K562 (cell line): ENCODE data around the gene EXOC6. TPM values are rescaled to one million over a fixed set of nuclear protein-coding genes. Genes with fewer than 3 reads are reported as not detected.

Experiments
- ATAC-seq: fragments of 200-7000 bp; cut with Tn5 transposase; 3 replicates; pipeline ENCODE4 v1.9.1; 2020; ENCODE audit warnings: moderate library complexity
- BruUV-seq: library from RNA; stranded (reverse); fragments of 400-500 nt; replicated peaks from 2 replicates; lab custom pipeline; 2021; lab: Mats Ljungman, UMichigan
- CTCF ChIA-PET: fragments of 300-600 bp; formaldehyde crosslinking; extraction: SDS; loops from one replicate; lab custom pipeline; 2021; ENCODE audit warnings: low intra/inter-chr PET ratio; lab: Yijun Ruan, JAX
- POLR2A ChIA-PET: fragments of 300-600, 350-650 bp; sonication (Branson Sonifier 250); formaldehyde crosslinking; extraction: SDS; loops from one replicate; lab custom pipeline; 2021; ENCODE audit warnings: antibody characterized with exemption, inconsistent platforms; lab: Yijun Ruan, JAX
- DNase-seq, 4 experiments: peaks; one replicate each; pipeline versions ENCODE4 v3.0.0 to v3.0.0-alpha.2; 2011 to 2018; ENCODE audit warnings: low spot score in 3 of 4, mixed read lengths in 3 of 4; ENCODE audit errors: extremely low read depth in 1 of 4
- FAIRE-seq: peaks from 2 replicates; lab custom pipeline; 2011; peaks lifted over from hg19 to GRCh38; lab: Jason Lieb, UNC
- H2AFZ ChIP-seq: 2 replicates; pipeline ENCODE4 v1.6.0; 2011; ENCODE audit warnings: low read depth, low read length, control low read depth, inconsistent platforms
- H3K27ac ChIP-seq: fragments of 200-600 bp; 3 replicates; pipeline ENCODE4 v1.8.0; 2011; ENCODE audit warnings: low read depth, mild to moderate bottlenecking, control low read depth, inconsistent platforms, low read length, moderate library complexity, mixed read lengths; ENCODE audit errors: extremely low read depth
- H3K27me3 ChIP-seq, 2 experiments: fragments of 300-600 bp in 1 of 2; 2 replicates in 1 of 2; 3 replicates in 1 of 2; pipeline versions ENCODE4 v1.6.0 to v1.8.0; 2011; ENCODE audit warnings: inconsistent platforms in 2 of 2, low read length in 2 of 2, mild to moderate bottlenecking in 1 of 2, mixed read lengths in 1 of 2, moderate library complexity in 1 of 2; ENCODE audit not compliant: control insufficient read depth in 2 of 2, insufficient read depth in 2 of 2
- H3K36me3 ChIP-seq: fragments of 300-600 bp; 3 replicates; pipeline ENCODE4 v1.8.0; 2011; ENCODE audit warnings: mild to moderate bottlenecking, low read length, inconsistent platforms; ENCODE audit not compliant: control insufficient read depth, insufficient read depth
- H3K4me1 ChIP-seq, 2 experiments: fragments of 200-600 bp in 1 of 2; replicated peaks in 1 of 2; 2 replicates in 1 of 2; 3 replicates in 1 of 2; pipeline versions ENCODE4 v1.5.1 to v1.8.0; 2011; ENCODE audit warnings: inconsistent platforms in 2 of 2, low read length in 2 of 2, mild to moderate bottlenecking in 1 of 2, mixed read lengths in 1 of 2, moderate library complexity in 1 of 2; ENCODE audit not compliant: control insufficient read depth in 2 of 2, insufficient read depth in 2 of 2
- H3K4me2 ChIP-seq: 2 replicates; pipeline ENCODE4 v1.6.1; 2011; ENCODE audit warnings: low read length, control low read depth, inconsistent platforms, mixed read lengths; ENCODE audit not compliant: insufficient read depth
- H3K4me3 ChIP-seq: fragments of 200-600 bp; sonication (generic), shearing (Covaris generic); 2 replicates; pipeline ENCODE4 v1.5.1; 2016; ENCODE audit warnings: control low read depth, inconsistent platforms
- H3K79me2 ChIP-seq: fragments of 200-600 bp; 3 replicates; pipeline ENCODE4 v1.8.0; 2011; ENCODE audit warnings: low read length, inconsistent platforms; ENCODE audit not compliant: control insufficient read depth, insufficient read depth
- H3K9ac ChIP-seq, 2 experiments: 2 replicates each; pipeline versions ENCODE4 v1.6.0 to v1.6.1; 2011; ENCODE audit warnings: low read depth in 2 of 2, low read length in 2 of 2, control low read depth in 1 of 2, inconsistent platforms in 1 of 2, mild to moderate bottlenecking in 1 of 2, mixed read lengths in 1 of 2; ENCODE audit not compliant: insufficient read depth in 1 of 2
- H3K9me1 ChIP-seq: one replicate; pipeline ENCODE4 v1.6.0; 2011; ENCODE audit warnings: inconsistent platforms, mild to moderate bottlenecking, low read length, moderate library complexity; ENCODE audit not compliant: control insufficient read depth, insufficient read depth
- H3K9me3 ChIP-seq: replicated peaks from 2 replicates; pipeline ENCODE4 v1.5.1; 2011; ENCODE audit warnings: low read depth, low read length, inconsistent platforms; ENCODE audit not compliant: control insufficient read depth, insufficient read depth
- H4K20me1 ChIP-seq: replicated peaks from 2 replicates; pipeline ENCODE4 v1.6.1; 2011; ENCODE audit warnings: low read length, inconsistent platforms, mixed read lengths; ENCODE audit not compliant: control insufficient read depth, insufficient read depth
- CBX2 ChIP-seq: fragments of 200-600 bp; sonication (generic); IDR thresholded peaks from one replicate; pipeline ENCODE4 v1.6.1; 2012; ENCODE audit warnings: mild to moderate bottlenecking, low read length, inconsistent platforms; ENCODE audit not compliant: insufficient read depth, poor library complexity, severe bottlenecking
- CTCF ChIP-seq, 3 experiments: IDR thresholded peaks in 2 of 3; conservative IDR thresholded peaks in 1 of 3; 2 replicates each; pipeline ENCODE4 v1.5.1; 2011 to 2012; ENCODE audit warnings: low read length in 3 of 3, mild to moderate bottlenecking in 3 of 3, control low read depth in 2 of 3, improper control_type of control experiment in 1 of 3, inconsistent platforms in 1 of 3, low read depth in 1 of 3, mixed read lengths in 1 of 3, moderate library complexity in 1 of 3; ENCODE audit not compliant: insufficient read depth in 2 of 3
- KDM2B ChIP-seq: fragments of 250-450 bp; sonication (Bioruptor Pico); IDR thresholded peaks from 2 replicates; pipeline ENCODE4 v1.8.0; 2021; ENCODE audit warnings: mild to moderate bottlenecking, moderate library complexity
- MED1 ChIP-seq: sonication (generic); formaldehyde crosslinking; IDR thresholded peaks from 2 replicates; pipeline ENCODE4 v1.8.1; 2023; ENCODE audit warnings: missing genetic modification reagents, borderline replicate concordance
- NR1H2 ChIP-seq: sonication (generic); formaldehyde crosslinking; IDR thresholded peaks from 2 replicates; pipeline ENCODE4 v1.4.0; 2020; ENCODE audit warnings: mild to moderate bottlenecking, missing genetic modification reagents
- SAFB2 ChIP-seq: fragments of 200-400 bp; formaldehyde crosslinking; IDR thresholded peaks from 2 replicates; pipeline ENCODE4 v1.6.1; 2018; ENCODE audit warnings: borderline replicate concordance, low read length, low read depth, moderate library complexity; ENCODE audit not compliant: severe bottlenecking
- SFPQ ChIP-seq: fragments of 200-400 bp; formaldehyde crosslinking; IDR thresholded peaks from 2 replicates; pipeline ENCODE4 v1.6.1; 2017; ENCODE audit warnings: mild to moderate bottlenecking, low read depth, low read length, moderate library complexity
- SMARCA5 ChIP-seq: fragments of 450-650 bp; IDR thresholded peaks from 2 replicates; pipeline ENCODE4 v1.6.1; 2016
- TRIM25 ChIP-seq: fragments of 450-650 bp; IDR thresholded peaks from 2 replicates; pipeline ENCODE4 v1.7.0; 2016; ENCODE audit warnings: borderline replicate concordance
- WGBS: fragments of 100-300 bp; shearing (Covaris generic); methylation state at CpG from one replicate; pipeline ENCODE4 v1.1.6; 2016; ENCODE audit warnings: low coverage, mixed read lengths; ENCODE audit not compliant: insufficient coverage; ENCODE audit errors: missing lambda C conversion rate; 5-methylcytosine and 5-hydroxymethylcytosine counted together
- in situ Hi-C: fragments of 300-500 bp; cut with MboI; formaldehyde crosslinking; loops from 4 replicates; pipeline ENCODE4 v1.15.0; 2018; ENCODE audit warnings: inconsistent platforms, mixed read lengths
- intact Hi-C: fragments of 100-400 bp; cut with micrococcal nuclease; formaldehyde crosslinking; loops from 2 replicates; pipeline ENCODE4 v1.14.2; 2022
- polyA plus RNA-seq, 8 experiments: library from polyadenylated mRNA; depleted of rRNA in 4 of 8; stranded (reverse) in 5 of 8; unstranded in 3 of 8; fragments of >200 nt; fragmentation: Nextera tagmentation in 2 of 8; fragmentation: Illumina TruSeq in 1 of 8; extraction: Ambion mirVana in 2 of 8; extraction: Trizol in 1 of 8; gene quantifications; 2 replicates each; pipeline versions ENCODE4 v1.2.1 to v1.2.3, GENCODE V29; 2011 to 2014; ENCODE audit warnings: inconsistent platforms in 1 of 8, missing spikeins in 1 of 8
- total RNA-seq, 7 experiments: library from RNA; depleted of rRNA in 6 of 7; stranded (reverse); fragments of >200 nt in 6 of 7; fragmentation: Illumina TruSeq in 2 of 7; extraction: Trizol in 2 of 7; gene quantifications; 2 replicates each; pipeline versions ENCODE4 v1.2.1 to v1.2.3, GENCODE V29; 2011 to 2021; ENCODE audit warnings: low replicate concordance in 1 of 7

EXOC6 gene
- total and polyA plus RNA-seq, 9 of the 15 experiments (the other 6 are each of a cell fraction or from before 2014, with no cell fraction given), result 13.9 to 42.8 (median 24.9) TPM

GRCh38 chr10:92961638-92962037 is 113.3 kb downstream of the EXOC6 start:
- H3K9me3 ChIP-seq, result no peaks in the 10 kb centered on the region
- intact Hi-C loops, result loop anchor here (10.0 kb wide), 1 partner anchor 77 kb away; no protein-coding TSS in a partner anchor

More at GRCh38 chr10:92961638-92962037, 113.3 kb downstream of the EXOC6 start:
- FAIRE-seq (no peak), ATAC-seq (no peak), DNase-seq (no peak)
- ChIA-PET CTCF (no interaction called here), POLR2A (no interaction called here)
- 100% methylated on average over 2 of the region's 2 CpGs for WGBS
- no peak overlapping the region for H3K4me3 ChIP-seq
- in situ Hi-C loops, result no loop called here
- H4K20me1 ChIP-seq, result no peaks in the 10 kb centered on the region
- H2AFZ ChIP-seq, result no peak overlapping the region
- H3K27ac ChIP-seq, result no peak overlapping the region
- no peaks in the 10 kb centered on the region for H3K79me2 ChIP-seq
- no peaks in the 10 kb centered on the region for H3K9me1 ChIP-seq
- no peak overlapping the region for H3K9ac ChIP-seq
- H3K4me1 ChIP-seq, result no peaks in the 10 kb centered on the region
- H3K4me2 ChIP-seq, result no peak overlapping the region
- H3K36me3 ChIP-seq, result peaks cover 28% of the 10 kb centered on the region; the same call in 2 of the 3 replicates
- TF ChIP-seq MED1 (CRISPR knock-in tag) (no peak), NR1H2 (no peak), CBX2 (no peak), SFPQ (no peak), SMARCA5 (no peak), SAFB2 (no peak), TRIM25 (no peak), CTCF (IDR thresholded peaks at IDR 0.05 in 2 of 3, conservative IDR thresholded peaks at IDR 0.05 in 1 of 3; ENCODE audit: insufficient read depth in 2 of 3, low read depth in 1 of 3, low read length in 3 of 3) (no peak), KDM2B (CRISPR knock-in tag) (no peak)
- H3K27me3 ChIP-seq, result no peaks in the 10 kb centered on the region
- no TSS peak for BruUV-seq
